BJ (cell line): Measurements from ENCODE around the gene MAP7D2. TPM values are rescaled to one million over a fixed set of nuclear protein-coding genes. Genes with fewer than 3 reads are reported as not detected.

Experiments used
- CTCF ChIA-PET: fragments of 350-600 bp; formaldehyde crosslinking; extraction: SDS; loops from one replicate; lab custom pipeline; 2021; ENCODE audit warnings: antibody characterized with exemption, inconsistent platforms; lab: Yijun Ruan, JAX
- POLR2A ChIA-PET: fragments of 300-600 bp; sonication (Branson Sonifier 250); formaldehyde crosslinking; extraction: SDS; loops from one replicate; lab custom pipeline; 2021; ENCODE audit warnings: antibody characterized with exemption; lab: Charles Lee
- DNase-seq: peaks from one replicate; pipeline ENCODE4 v3.0.0-alpha.2; 2011; ENCODE audit warnings: low read depth
- H3K27me3 ChIP-seq: 2 replicates; pipeline ENCODE4 v1.6.0; 2011; ENCODE audit warnings: low read length; ENCODE audit not compliant: control insufficient read depth, insufficient read depth
- H3K36me3 ChIP-seq: 2 replicates; pipeline ENCODE4 v1.5.1; 2011; ENCODE audit warnings: low read length; ENCODE audit not compliant: control insufficient read depth, insufficient read depth
- H3K4me3 ChIP-seq: 2 replicates; pipeline ENCODE4 v1.5.1; 2011; ENCODE audit warnings: low read depth, mild to moderate bottlenecking, control low read depth, low read length
- CTCF ChIP-seq: IDR thresholded peaks from 2 replicates; pipeline ENCODE4 v1.5.1; 2011; ENCODE audit warnings: low read depth, mild to moderate bottlenecking, control low read depth, inconsistent platforms, low read length, moderate library complexity; ENCODE audit not compliant: insufficient read depth
- polyA plus RNA-seq: library from polyadenylated mRNA; depleted of rRNA; stranded (reverse); fragments of >200 nt; gene quantifications from 2 replicates; pipeline ENCODE4 v1.2.3, GENCODE V29; 2011

MAP7D2 gene
- polyA plus RNA-seq, 1 experiment, result 0.18 TPM

- Histone ChIP-seq H3K4me3 (no peak overlapping the region), H3K27me3 (no peaks in the 10 kb centered on the region), H3K36me3 (no peaks in the 10 kb centered on the region)
- no peak for DNase-seq
- ChIA-PET POLR2A (no interaction called here), CTCF (interaction anchor here (1.1 kb wide), 1 partner anchor 90 kb away, joined by 3 read pairs; no protein-coding TSS in a partner anchor)
- TF ChIP-seq CTCF, result no peak
These were observed 108.6 kb downstream of the MAP7D2 start for GRCh38 chrX:20007962-20008622.

DNA sequence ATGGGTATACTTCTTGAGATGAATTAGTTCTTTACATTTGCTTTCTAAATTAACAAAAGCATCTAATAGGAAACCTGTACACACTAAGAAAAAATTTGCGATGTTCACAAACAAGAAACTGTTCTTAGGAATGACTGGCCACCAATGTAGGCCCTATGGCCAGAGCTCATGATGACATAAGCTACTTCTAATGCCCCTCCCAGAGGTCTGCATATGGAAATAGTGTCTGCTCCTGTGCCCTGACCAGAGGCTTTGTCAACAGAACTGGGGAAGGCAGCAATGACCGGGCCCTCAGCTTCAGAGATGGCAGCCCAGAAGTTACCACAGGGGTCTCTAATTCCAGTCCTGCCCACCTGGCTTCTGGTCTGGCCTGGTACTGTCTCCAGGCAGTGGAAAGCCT lies 110.8 kb downstream of the MAP7D2 start:
- POLR2A ChIA-PET, result no interaction called here
- DNase-seq, result no peak
- Histone ChIP-seq H3K4me3 (no peak overlapping the region), H3K27me3 (no peaks in the 10 kb centered on the region), H3K36me3 (no peaks in the 10 kb centered on the region)
- TF ChIP-seq CTCF, result no peak
- CTCF ChIA-PET, result no interaction called here

DNA sequence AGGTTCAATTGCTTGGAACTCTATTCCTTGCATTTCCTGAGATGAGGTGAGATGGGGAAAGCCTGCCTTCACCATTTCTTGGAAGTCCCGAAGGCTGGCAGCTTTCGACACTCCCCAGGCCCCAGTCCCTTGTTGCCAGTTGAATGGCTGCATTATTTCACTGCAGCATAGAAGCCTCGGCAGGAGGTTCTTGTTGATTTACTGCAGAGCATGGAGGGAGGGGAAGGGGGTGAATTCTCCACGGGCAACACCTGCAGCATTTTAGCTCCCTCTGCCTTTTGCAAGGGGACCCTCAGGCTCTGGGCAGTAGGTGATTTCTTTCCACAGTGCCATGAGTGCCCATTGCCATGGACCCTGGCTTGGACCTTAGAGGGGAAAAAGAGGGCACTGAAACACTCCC lies 115.1 kb downstream of the MAP7D2 start:
- TF ChIP-seq CTCF, result no peak
- Histone ChIP-seq H3K27me3 (no peaks in the 10 kb centered on the region), H3K36me3 (no peaks in the 10 kb centered on the region), H3K4me3 (no peak overlapping the region)
- ChIA-PET POLR2A (no interaction called here), CTCF (no interaction called here)
- no peak for DNase-seq

- no peaks in the 10 kb centered on the region for H3K36me3 ChIP-seq
- H3K4me3 ChIP-seq, result 0 out of 2 replicates have a peak overlapping the region, but pooled peaks have one; percentile 2
- CTCF ChIA-PET, result interaction anchor here (0.9 to 1.5 kb wide), 3 partner anchors 8 to 87 kb away, joined by 3 to 9 read pairs (median 5); no protein-coding TSS in a partner anchor
- no peak for DNase-seq
- POLR2A ChIA-PET, result no interaction called here
- H3K27me3 ChIP-seq, result 0 out of 2 replicates have a peak, but pooled peaks cover 2% of the 10 kb centered on the region
- TF ChIP-seq CTCF, result no peak
These were observed 125.4 kb downstream of the MAP7D2 start for GRCh38 chrX:19991350-19991718.

DNA sequence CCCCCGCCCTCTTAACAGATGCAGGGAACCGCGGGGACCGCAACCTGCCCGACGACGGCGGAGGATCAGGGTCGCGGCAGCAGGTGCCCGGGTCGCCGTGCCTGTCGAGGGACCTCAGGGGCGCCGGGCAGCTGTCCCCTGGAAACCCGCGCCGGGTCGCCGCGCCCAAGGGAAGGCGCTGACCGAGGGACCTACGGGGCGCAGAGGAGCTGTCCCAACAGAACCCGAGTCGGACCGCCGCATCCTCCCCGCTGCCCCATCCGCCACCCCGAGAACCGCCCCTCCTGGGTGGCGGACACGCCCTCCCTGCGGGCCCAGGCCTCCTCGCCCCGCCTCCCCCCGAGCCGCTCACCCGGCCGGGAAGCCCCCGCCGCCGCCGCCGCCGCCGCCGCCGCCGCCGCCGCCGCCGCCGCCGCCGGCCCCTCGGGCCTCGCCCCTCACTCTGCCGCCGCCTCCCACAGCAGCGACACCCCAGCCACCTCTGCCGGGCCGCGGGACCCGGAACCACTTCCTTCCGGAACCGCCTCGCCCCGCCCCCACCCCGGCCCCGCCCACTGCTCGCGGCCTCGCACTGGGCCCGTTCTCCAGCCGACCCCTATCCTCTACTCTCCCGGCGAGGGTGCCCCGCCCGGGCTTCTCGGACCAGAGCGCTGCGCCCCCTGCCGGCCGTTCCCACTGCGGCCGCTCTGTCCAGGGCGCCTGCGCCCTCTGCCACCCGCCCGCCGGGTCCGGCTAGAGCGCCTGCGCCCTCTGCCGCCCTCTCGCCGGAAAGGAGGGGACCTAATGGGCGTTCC lies 126.0 kb downstream of the MAP7D2 start, which contains the start of gene BCLAF3:
BCLAF3 (minus strand) TSS at position 506 of the 794 bp plus-strand sequence. CDS start 20,797 bp downstream, outside the sequence.
- H3K27me3 ChIP-seq, result no peaks in the 10 kb centered on the region
- ChIA-PET CTCF (interaction anchor here (0.6 to 1.2 kb wide), 3 partner anchors 9 to 86 kb away, joined by 3 to 5 read pairs (median 3); no protein-coding TSS in a partner anchor), POLR2A (no interaction called here)
- H3K4me3 ChIP-seq, result peak within 1 kb of the TSS; percentile 77
- peak; percentile 52 for TF ChIP-seq CTCF
- DNase-seq, result peak; percentile 15
- no peaks in the 10 kb centered on the region for H3K36me3 ChIP-seq
